Epithelial cell of esophagus (primary cell): ENCODE measurements around the gene FGD3.
"Not testable (repeated sequence)": the region's sequence is repeated elsewhere in the genome, so short reads cannot be mapped to it uniquely, and the experiment has no call there.

ENCODE experiments used
- DNase-seq: peaks from one replicate; pipeline ENCODE4 v3.0.0; 2010; ENCODE audit warnings: low read depth
- H3K4me3 ChIP-seq: 2 replicates; pipeline ENCODE4 v1.5.1; 2011; ENCODE audit warnings: mild to moderate bottlenecking, low read length, control low read depth
- CTCF ChIP-seq: IDR thresholded peaks from 2 replicates; pipeline ENCODE4 v1.5.1; 2011; ENCODE audit warnings: low read depth, mild to moderate bottlenecking, low read length, control low read depth, inconsistent platforms; ENCODE audit not compliant: insufficient read depth; ENCODE audit errors: missing control alignments

Gene FGD3

GRCh38 chr9:93012963-93013855, 65.9 kb downstream of the FGD3 start:
- DNase-seq = no peak
- no peak for TF ChIP-seq CTCF

GRCh38 chr9:93013856-93014582, 66.7 kb downstream of the FGD3 start:
- no peak for TF ChIP-seq CTCF
- H3K4me3 ChIP-seq = no peak overlapping the region
- DNase-seq = no peak

More at GRCh38 chr9:93012963-93013855, 65.9 kb downstream of the FGD3 start:
- no peak overlapping the region for H3K4me3 ChIP-seq

GRCh38 chr9:93015190-93015589, 67.9 kb downstream of the FGD3 start:
- DNase-seq = not testable (repeated sequence)

GRCh38 chr9:93017621-93018020, 70.3 kb downstream of the FGD3 start:
- H3K4me3 ChIP-seq = no peak overlapping the region
- no peak for DNase-seq
- TF ChIP-seq CTCF = no peak

More at GRCh38 chr9:93015190-93015589, 67.9 kb downstream of the FGD3 start:
- not testable (repeated sequence) for H3K4me3 ChIP-seq

- TF ChIP-seq CTCF = no peak
- DNase-seq = no peak
- no peak overlapping the region for H3K4me3 ChIP-seq
Measured at GRCh38 chr9:93020151-93020550, 72.8 kb downstream of the FGD3 start.

GRCh38 chr9:93020771-93021670, 73.7 kb downstream of the FGD3 start:
- no peak for TF ChIP-seq CTCF
- no peak for DNase-seq

GRCh38 chr9:93022066-93022465, 74.7 kb downstream of the FGD3 start:
- no peak for TF ChIP-seq CTCF
- no peak overlapping the region for H3K4me3 ChIP-seq
- no peak for DNase-seq

More at GRCh38 chr9:93020771-93021670, 73.7 kb downstream of the FGD3 start:
- H3K4me3 ChIP-seq = no peak overlapping the region
